ENCODE data around the gene NEXN. TPM values are rescaled to one million over a fixed set of nuclear protein-coding genes. Genes with fewer than 3 reads are reported as not detected.
A peak's percentile ranks its signal among the peaks of the same experiment; 100 is the strongest.

Gene NEXN
- total and polyA plus RNA-seq, 2 of the 13 experiments (the other 11 are each of a cell fraction or from before 2014, with no cell fraction given), result 0.07 to 0.97 TPM

DNA sequence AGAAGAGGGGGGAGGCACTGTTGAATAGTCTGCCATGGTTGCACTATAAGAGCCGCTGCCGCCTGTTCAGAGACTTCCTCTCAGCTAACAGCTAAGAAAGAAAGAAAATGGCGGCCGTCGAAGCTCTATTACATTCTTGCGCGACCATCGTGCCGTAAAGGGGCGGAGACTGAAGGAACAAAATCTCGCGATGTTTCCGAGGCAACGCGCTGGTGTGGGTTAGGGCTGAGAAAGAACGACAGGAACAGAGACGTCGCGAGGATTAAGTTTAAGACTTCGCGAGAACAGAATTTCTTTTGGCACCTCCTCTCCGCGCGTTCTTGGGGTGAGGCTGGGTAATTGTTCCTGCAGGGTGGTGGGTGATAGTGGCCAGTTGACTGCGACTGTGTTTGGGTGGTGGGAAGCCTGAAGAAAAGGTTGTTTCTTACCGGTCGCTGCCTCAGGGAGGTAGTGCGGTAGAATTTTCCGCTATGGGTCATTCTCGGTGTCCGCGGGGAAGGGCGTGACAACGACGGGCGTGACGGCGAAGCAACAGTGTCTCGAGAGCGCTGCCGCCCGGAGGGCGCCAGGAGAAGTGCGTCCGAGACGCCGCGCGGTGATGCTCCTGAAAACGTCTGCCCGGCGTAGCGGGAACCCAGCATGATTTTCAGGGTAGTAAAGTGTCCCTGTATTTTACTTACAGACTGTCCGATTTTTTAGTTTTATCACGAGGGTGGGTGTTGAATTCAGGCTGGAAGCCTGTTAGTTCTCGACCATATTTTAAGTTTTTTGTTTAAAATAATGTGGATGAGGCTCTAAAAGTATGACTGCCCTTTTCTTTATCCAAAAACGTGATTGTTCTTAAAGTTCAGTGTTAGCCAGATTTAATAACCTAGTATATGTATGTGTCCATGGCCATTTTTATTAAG, 90.8 kb downstream of the NEXN start, which contains the start of gene FUBP1 (continued):
- no peak for TF ChIP-seq REXO4 (CRISPR knock-in tag; IDR thresholded peaks at IDR 0.05; ENCODE audit: borderline replicate concordance)
- TF ChIP-seq, protein P1, sequence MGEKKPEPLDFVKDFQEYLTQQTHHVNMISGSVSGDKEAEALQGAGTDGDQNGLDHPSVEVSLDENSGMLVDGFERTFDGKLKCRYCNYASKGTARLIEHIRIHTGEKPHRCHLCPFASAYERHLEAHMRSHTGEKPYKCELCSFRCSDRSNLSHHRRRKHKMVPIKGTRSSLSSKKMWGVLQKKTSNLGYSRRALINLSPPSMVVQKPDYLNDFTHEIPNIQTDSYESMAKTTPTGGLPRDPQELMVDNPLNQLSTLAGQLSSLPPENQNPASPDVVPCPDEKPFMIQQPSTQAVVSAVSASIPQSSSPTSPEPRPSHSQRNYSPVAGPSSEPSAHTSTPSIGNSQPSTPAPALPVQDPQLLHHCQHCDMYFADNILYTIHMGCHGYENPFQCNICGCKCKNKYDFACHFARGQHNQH (CRISPR knock-in tag; IDR thresholded peaks at IDR 0.05), result peak; percentile 59; the same call in 1 of the 2 replicates
- TF ChIP-seq HNRNPLL (IDR thresholded peaks at IDR 0.05; ENCODE audit: low read depth, low read length, poor library complexity, severe bottlenecking), result peak; percentile 62
- TF ChIP-seq ZBTB46 (CRISPR knock-in tag; IDR thresholded peaks at IDR 0.05; ENCODE audit: borderline replicate concordance), result no peak
- no peak for TF ChIP-seq SMARCE1 (IDR thresholded peaks at IDR 0.05; ENCODE audit: borderline replicate concordance)
- TF ChIP-seq, protein P2, sequence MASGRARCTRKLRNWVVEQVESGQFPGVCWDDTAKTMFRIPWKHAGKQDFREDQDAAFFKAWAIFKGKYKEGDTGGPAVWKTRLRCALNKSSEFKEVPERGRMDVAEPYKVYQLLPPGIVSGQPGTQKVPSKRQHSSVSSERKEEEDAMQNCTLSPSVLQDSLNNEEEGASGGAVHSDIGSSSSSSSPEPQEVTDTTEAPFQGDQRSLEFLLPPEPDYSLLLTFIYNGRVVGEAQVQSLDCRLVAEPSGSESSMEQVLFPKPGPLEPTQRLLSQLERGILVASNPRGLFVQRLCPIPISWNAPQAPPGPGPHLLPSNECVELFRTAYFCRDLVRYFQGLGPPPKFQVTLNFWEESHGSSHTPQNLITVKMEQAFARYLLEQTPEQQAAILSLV (CRISPR knock-in tag; IDR thresholded peaks at IDR 0.05; ENCODE audit: borderline replicate concordance), result 0 out of 2 replicates have a peak, but pooled peaks have one; percentile 8
- no peak for TF ChIP-seq ZNF207 (IDR thresholded peaks at IDR 0.05; ENCODE audit: borderline replicate concordance)
- no peak for TF ChIP-seq ZFP37 (CRISPR knock-in tag; IDR thresholded peaks at IDR 0.05; ENCODE audit: borderline replicate concordance)
- TF ChIP-seq TARDBP (CRISPR knock-in tag; IDR thresholded peaks at IDR 0.05), result peak; percentile 40; the same call in 1 of the 2 replicates
- peak; percentile 98 for TF ChIP-seq ZMYM4 (CRISPR knock-in tag; IDR thresholded peaks at IDR 0.05)
- no peak for TF ChIP-seq ZNF367 (CRISPR knock-in tag; IDR thresholded peaks at IDR 0.05; ENCODE audit: borderline replicate concordance)
- no peak for TF ChIP-seq ZFYVE20 (CRISPR knock-in tag; IDR thresholded peaks at IDR 0.05; ENCODE audit: borderline replicate concordance, low read depth)
- TF ChIP-seq ZBTB49 (CRISPR knock-in tag; IDR thresholded peaks at IDR 0.05; ENCODE audit: borderline replicate concordance), result no peak
- no peak for TF ChIP-seq SOX13 (IDR thresholded peaks at IDR 0.05)
- no peak; a peak in 1 of 4 replicates for TF ChIP-seq SOX13 (CRISPR knock-in tag; conservative IDR thresholded peaks at IDR 0.05 in 1 of 2, IDR thresholded peaks at IDR 0.05 in 1 of 2)
- TF ChIP-seq ZNF570 (CRISPR knock-in tag; IDR thresholded peaks at IDR 0.05; ENCODE audit: borderline replicate concordance), result no peak
- TF ChIP-seq RAD21 (CRISPR knock-in tag; IDR thresholded peaks at IDR 0.05), result peak; percentile 29; the same call in 1 of the 2 replicates
- TF ChIP-seq BCLAF1 (IDR thresholded peaks at IDR 0.05), result no peak

Measured in HepG2 (cell line).